Common myeloid progenitor, CD34-positive (primary cell): ENCODE results near the gene NPFFR1.

ENCODE experiments used
- CTCF ChIA-PET: fragments of 350-600 bp; sonication (Branson Sonifier 250); formaldehyde crosslinking; loops from one replicate; lab custom pipeline; 2021; ENCODE audit warnings: antibody characterized with exemption; lab: Charles Lee
- POLR2A ChIA-PET: fragments of 350-600 bp; sonication (Branson Sonifier 250); formaldehyde crosslinking; loops from one replicate; lab custom pipeline; 2021; ENCODE audit warnings: antibody characterized with exemption; lab: Charles Lee
- DNase-seq, 3 donors: peaks; one replicate each; pipeline versions ENCODE4 v3.0.0 to v3.0.0-alpha.2; 2013
- H3K27ac ChIP-seq, 2 experiments: 1 replicate in 1 of 2; 2 replicates in 1 of 2; pipeline ENCODE4 v1.7.0; 2013; ENCODE audit warnings: inconsistent platforms in 2 of 2, low read length in 2 of 2, mild to moderate bottlenecking in 2 of 2, low read depth in 1 of 2, moderate library complexity in 1 of 2; ENCODE audit not compliant: severe bottlenecking in 2 of 2, insufficient read depth in 1 of 2, poor library complexity in 1 of 2
- H3K27me3 ChIP-seq, 5 experiments: replicated peaks in 2 of 5; 1 replicate in 3 of 5; 2 replicates in 2 of 5; pipeline versions ENCODE4 v1.6.1 to v1.7.0; 2013; ENCODE audit warnings: low read length in 4 of 5, mild to moderate bottlenecking in 2 of 5, moderate library complexity in 2 of 5, inconsistent platforms in 1 of 5; ENCODE audit not compliant: insufficient read depth in 5 of 5, control insufficient read depth in 4 of 5
- H3K36me3 ChIP-seq, 4 experiments: 1 replicate in 2 of 4; 2 replicates in 2 of 4; pipeline versions ENCODE4 v1.6.1 to v1.7.0; 2013; ENCODE audit warnings: low read length in 3 of 4, control low read depth in 1 of 4, mild to moderate bottlenecking in 1 of 4; ENCODE audit not compliant: control insufficient read depth in 4 of 4, insufficient read depth in 4 of 4
- H3K4me1 ChIP-seq, 4 experiments: 1 replicate in 3 of 4; 2 replicates in 1 of 4; pipeline versions ENCODE4 v1.6.1 to v1.7.1; 2013; ENCODE audit warnings: low read length in 3 of 4, mild to moderate bottlenecking in 3 of 4, control low read depth in 1 of 4, inconsistent platforms in 1 of 4, moderate library complexity in 1 of 4; ENCODE audit not compliant: control insufficient read depth in 4 of 4, insufficient read depth in 4 of 4; ENCODE audit errors: control extremely low read depth in 1 of 4
- H3K4me3 ChIP-seq, 7 experiments: 1 replicate in 4 of 7; 2 replicates in 3 of 7; pipeline versions ENCODE4 v1.5.1 to v1.7.0; 2013; ENCODE audit warnings: mild to moderate bottlenecking in 7 of 7, low read length in 6 of 7, moderate library complexity in 6 of 7, inconsistent platforms in 2 of 7, low read depth in 2 of 7, control low read depth in 1 of 7; ENCODE audit not compliant: insufficient read depth in 4 of 7, control insufficient read depth in 1 of 7; ENCODE audit errors: extremely low read depth in 1 of 7
- H3K9me3 ChIP-seq, 5 experiments: 1 replicate in 4 of 5; 2 replicates in 1 of 5; pipeline versions ENCODE4 v1.6.1 to v1.7.1; 2013; ENCODE audit warnings: low read length in 4 of 5, mild to moderate bottlenecking in 2 of 5, inconsistent platforms in 1 of 5, low read depth in 1 of 5, moderate library complexity in 1 of 5; ENCODE audit not compliant: control insufficient read depth in 4 of 5, insufficient read depth in 2 of 5; ENCODE audit errors: control extremely low read depth in 1 of 5
- WGBS: methylation state at CpG from one replicate; pipeline ENCODE4 v1.1.5; 2013; ENCODE audit not compliant: insufficient coverage; 5-methylcytosine and 5-hydroxymethylcytosine counted together

NPFFR1 gene

DNA sequence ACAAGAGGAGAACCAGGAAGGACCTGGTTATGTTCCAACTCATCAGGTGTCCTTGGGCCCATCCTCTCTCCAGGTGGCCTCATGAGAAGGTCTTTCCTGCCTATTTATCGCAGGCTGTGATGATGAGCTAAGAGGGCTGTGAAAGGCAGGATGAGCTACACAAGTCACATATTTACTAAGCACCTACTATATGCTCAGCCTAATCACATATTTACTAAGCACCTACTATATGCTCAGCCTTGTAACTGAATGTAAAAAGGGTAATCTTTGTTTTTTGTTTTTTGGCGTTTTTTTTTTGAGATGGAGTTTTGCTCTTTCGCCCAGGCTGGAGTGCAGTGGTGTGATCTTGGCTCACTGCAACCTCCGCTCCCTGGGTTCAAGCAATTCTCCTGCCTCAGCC is 44.2 kb upstream of the NPFFR1 start:
- 100% methylated on average over 2 of the region's 4 CpGs for WGBS
- no peaks in the 10 kb centered on the region for H3K36me3 ChIP-seq
- POLR2A ChIA-PET, result no interaction called here
- DNase-seq, result no peak
- peaks cover 0 to 46% (median 43%) of the 10 kb centered on the region in 4 experiments for H3K4me1 ChIP-seq
- H3K4me3 ChIP-seq, result no peak overlapping the region
- H3K9me3 ChIP-seq, result peaks cover 0 to under 1% (median 0%) of the 10 kb centered on the region in 5 experiments
- CTCF ChIA-PET, result interaction anchor here (0.6 kb wide), 1 partner anchor 18 kb away, joined by 3 read pairs; no protein-coding TSS in a partner anchor
- H3K27ac ChIP-seq, result no peak overlapping the region
- H3K27me3 ChIP-seq, result peaks cover 0 to 42% (median 16%) of the 10 kb centered on the region in 5 experiments

DNA sequence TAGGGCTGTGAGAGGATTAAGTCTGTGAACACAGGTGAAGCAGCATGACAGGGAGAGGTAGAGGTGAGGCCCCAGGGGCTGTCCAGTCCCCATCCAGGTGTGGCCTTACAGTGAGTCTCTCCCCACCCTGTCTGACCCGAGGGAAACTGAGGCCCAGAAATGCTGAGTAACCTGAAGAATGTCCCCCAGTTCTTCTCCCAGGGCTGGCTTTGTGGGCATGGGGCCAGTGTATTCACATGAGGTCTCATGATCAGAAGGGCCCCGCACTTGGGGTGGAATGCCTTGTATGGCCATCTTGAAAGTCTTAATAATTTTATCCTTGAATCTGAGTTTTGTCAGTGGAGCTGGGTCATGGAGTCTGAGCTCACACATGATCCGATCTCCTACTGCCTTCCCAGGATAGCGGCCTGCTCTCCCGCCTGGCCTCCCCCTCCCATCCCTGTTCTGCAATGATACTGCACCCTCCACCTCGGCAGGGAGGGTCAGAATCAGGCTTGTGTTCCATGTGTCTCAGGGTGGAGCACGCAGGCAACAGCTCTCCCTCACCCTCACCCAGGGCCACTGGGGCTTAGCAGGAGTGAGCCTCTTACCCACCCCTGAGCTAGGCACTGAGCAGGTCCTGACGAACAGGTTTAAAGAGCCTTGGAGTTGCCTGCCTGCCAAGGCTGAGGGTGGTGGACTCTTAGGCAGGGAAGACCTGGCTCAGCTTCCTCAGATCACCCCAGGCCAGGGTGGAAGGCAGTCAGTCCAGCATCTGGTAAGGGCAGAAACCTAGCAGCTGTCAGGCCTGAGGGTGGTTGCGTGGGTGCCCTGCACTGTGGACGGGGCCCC is 41.4 kb upstream of the NPFFR1 start:
- Histone ChIP-seq H3K4me3 (no peak overlapping the region), H3K27ac (no peak overlapping the region), H3K4me1 (peaks cover 0 to 32% (median 23%) of the 10 kb centered on the region in 4 experiments), H3K36me3 (no peaks in the 10 kb centered on the region), H3K27me3 (peaks cover 0 to 24% (median 13%) of the 10 kb centered on the region in 5 experiments), H3K9me3 (no peaks in the 10 kb centered on the region)
- no peak for DNase-seq
- 93% methylated on average over 10 of the region's 10 CpGs for WGBS
- ChIA-PET CTCF (interaction anchor here (0.6 to 2.7 kb wide), 9 partner anchors 12 to 203 kb away, joined by 3 to 9 read pairs (median 5); no protein-coding TSS in a partner anchor), POLR2A (interaction anchor here (0.6 kb wide), 1 partner anchor 55 kb away, joined by 3 read pairs; no protein-coding TSS in a partner anchor)

DNA sequence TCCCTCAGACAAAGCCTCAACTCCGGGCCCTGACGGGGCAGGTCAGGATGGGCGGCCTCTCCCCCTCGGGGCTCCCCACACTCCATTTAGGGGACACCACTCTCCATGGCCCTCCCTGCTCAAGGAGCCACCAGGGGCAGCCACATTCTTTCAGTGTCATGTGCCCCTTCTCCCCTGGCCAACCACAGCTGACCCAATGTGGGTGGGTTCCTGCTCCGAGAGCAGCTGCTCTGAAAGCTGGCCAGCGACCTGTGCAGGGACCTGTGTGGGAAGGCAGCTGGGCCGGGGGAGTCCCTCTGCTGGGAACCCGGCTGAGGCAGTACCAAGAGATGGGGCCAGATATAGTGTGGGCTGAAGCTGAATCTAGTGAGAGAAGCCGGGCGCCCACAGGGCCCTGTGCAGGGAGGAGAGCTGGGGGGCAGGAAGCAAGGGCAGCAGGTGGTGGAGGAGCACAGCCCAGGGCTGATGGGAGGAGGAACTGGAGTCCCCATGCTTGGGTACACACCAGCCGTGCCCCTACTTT is 40.6 kb upstream of the NPFFR1 start:
- Histone ChIP-seq H3K4me1 (peaks cover 0 to 32% (median 23%) of the 10 kb centered on the region in 4 experiments), H3K4me3 (peak overlapping the region in 2 of 7 experiments; percentile 17 to 33), H3K27ac (no peak overlapping the region), H3K36me3 (no peaks in the 10 kb centered on the region), H3K9me3 (no peaks in the 10 kb centered on the region), H3K27me3 (peaks cover 0 to 16% (median 11%) of the 10 kb centered on the region in 5 experiments)
- DNase-seq, result peak in 2 of 3 donors; percentile 62 to 64
- ChIA-PET POLR2A (no interaction called here), CTCF (interaction anchor here (0.6 to 2.7 kb wide), 13 partner anchors 13 to 204 kb away, joined by 3 to 9 read pairs (median 3); no protein-coding TSS in a partner anchor)
- WGBS, result 26% methylated on average over 10 of the region's 11 CpGs

DNA sequence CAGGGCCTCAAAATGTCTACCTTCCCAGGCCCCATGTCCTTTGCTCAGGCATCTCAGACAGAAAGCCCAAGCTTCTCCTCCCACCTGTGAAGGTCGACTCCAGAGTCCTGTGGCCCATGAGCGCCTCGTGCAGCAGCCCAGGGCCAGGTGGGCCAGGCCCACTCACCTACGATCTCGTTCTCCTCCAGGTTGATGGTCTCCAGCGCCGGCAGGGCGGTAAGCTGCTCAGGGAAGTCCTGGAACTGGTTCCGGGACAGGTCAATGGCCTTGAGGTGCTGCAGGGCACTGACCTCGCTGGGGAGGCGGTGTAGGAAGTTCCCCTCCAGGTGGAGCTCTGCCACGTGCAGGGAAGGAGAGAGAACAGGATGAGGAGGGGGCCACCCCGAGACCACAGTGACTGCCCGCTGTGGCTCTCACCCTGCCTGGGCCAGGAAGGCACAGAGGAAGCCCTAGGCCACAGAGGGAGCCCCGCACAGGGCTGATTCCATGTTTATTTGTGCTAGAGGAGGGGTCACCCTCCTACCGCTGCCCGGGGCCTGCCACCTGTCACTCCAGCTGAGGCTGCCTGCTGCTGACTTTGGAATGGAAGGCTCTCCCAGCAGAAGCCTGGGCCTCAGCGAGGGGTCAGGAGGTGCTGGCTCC is 40.0 kb upstream of the NPFFR1 start:
- peak in 1 of 3 donors; percentile 23 for DNase-seq
- Histone ChIP-seq H3K4me3 (peak overlapping the region in 2 of 7 experiments; percentile 17 to 33), H3K27ac (no peak overlapping the region), H3K36me3 (no peaks in the 10 kb centered on the region), H3K9me3 (no peaks in the 10 kb centered on the region), H3K27me3 (peaks cover 0 to 11% (median 7%) of the 10 kb centered on the region in 5 experiments), H3K4me1 (peaks cover 0 to 32% (median 23%) of the 10 kb centered on the region in 4 experiments)
- WGBS, result 44% methylated on average over 14 of the region's 18 CpGs
- CTCF ChIA-PET, result interaction anchor here (0.6 to 2.7 kb wide), 9 partner anchors 13 to 102 kb away, joined by 3 to 9 read pairs (median 4); no protein-coding TSS in a partner anchor
- POLR2A ChIA-PET, result no interaction called here

DNA sequence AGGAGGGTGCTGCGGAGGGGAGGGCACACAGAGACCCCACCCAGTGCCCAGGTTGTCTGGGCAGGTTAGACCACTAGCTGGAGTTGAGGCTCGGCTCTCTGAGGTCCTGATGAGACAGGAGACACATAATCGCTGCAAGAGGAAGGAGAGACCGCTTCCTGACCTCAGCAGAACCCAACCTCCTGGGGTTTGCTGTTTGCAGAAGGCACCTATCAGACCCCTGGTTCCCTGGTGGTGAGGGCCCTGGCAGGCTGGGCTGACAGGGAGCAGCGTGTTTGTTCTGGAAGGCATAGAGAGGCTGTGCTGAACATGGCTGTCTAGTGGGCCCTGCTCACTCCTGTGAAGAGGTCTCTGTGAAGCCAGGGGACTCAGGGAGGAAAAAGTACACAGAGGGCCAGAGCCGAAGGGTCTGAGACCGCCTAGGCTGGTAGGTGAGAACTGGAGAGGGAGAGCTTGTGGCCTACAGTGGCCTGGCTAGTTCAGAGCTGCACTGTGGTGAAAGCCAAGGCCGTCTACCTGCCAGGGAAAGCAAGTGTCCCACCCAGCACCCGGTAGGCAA is 39.4 kb upstream of the NPFFR1 start:
- DNase-seq, result peak in 2 of 3 donors; percentile 41 to 44
- POLR2A ChIA-PET, result no interaction called here
- peaks cover 0 to 8% (median 7%) of the 10 kb centered on the region in 5 experiments for H3K27me3 ChIP-seq
- WGBS, result 61% methylated on average over 8 of the region's 9 CpGs
- CTCF ChIA-PET, result interaction anchor here (1.1 to 2.7 kb wide), 7 partner anchors 14 to 53 kb away, joined by 3 to 9 read pairs (median 4); no protein-coding TSS in a partner anchor
- H3K36me3 ChIP-seq, result no peaks in the 10 kb centered on the region
- no peaks in the 10 kb centered on the region for H3K9me3 ChIP-seq
- no peak overlapping the region for H3K27ac ChIP-seq
- H3K4me1 ChIP-seq, result peaks cover 0 to 32% (median 23%) of the 10 kb centered on the region in 4 experiments
- no peak overlapping the region for H3K4me3 ChIP-seq

DNA sequence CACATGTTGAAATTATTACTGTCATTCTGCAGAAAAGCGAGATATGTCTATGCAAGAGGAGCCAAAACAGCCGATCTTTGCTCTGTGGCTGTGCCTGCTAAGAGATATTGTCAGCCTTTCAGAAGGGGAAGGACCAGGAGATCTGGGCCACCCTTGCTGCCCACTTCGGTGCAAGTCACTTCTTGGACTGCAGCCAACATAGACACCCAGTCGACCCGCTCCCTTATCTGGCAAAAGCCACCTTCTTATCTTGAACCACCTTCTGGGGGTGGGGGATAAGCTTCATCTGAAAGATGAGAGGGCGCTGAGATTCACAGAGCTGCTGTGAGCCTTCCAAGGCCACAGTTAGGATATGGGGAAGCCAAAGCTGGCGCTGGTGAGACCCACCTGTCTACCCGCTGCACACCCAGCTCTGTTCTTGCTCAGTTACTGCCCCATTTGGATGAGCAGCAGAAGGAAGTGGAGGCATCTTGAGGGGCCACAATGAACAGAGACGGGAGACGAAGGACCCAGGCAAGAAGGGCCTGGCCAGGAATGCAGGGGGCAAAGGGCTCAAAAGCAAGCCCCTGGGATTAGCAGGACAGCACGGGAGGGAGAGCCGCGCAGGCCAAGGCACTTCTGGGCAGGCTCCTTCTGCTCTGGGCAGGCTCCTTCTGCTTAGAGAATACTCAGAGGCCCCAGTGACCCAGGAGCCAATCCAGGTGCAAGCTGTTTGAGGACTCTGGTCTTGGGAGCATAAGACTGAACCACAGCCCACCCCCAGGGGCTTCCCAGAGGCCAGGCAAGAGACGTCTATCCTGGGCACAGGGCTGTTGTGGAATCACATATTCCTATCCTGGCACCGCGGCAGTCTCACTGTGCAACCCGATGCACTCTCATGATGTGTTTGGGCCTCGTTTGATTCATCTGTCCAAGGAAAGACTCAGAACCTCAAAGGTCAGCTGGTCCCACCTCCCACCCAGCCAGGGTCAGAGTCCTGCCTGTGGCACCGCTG is 38.4 kb upstream of the NPFFR1 start:
- H3K4me1 ChIP-seq, result peaks cover 0 to 32% (median 23%) of the 10 kb centered on the region in 4 experiments
- no peaks in the 10 kb centered on the region for H3K36me3 ChIP-seq
- DNase-seq, result peak; percentile 54 to 83 (median 76)
- H3K27me3 ChIP-seq, result peaks cover 0 to 8% (median 0%) of the 10 kb centered on the region in 5 experiments
- no peaks in the 10 kb centered on the region for H3K9me3 ChIP-seq
- H3K27ac ChIP-seq, result no peak overlapping the region
- WGBS, result 91% methylated on average over 18 of the region's 19 CpGs
- ChIA-PET POLR2A (no interaction called here), CTCF (interaction anchor here (0.7 to 1.8 kb wide), 4 partner anchors 27 to 52 kb away, joined by 3 to 4 read pairs (median 4); no protein-coding TSS in a partner anchor)
- H3K4me3 ChIP-seq, result no peak overlapping the region
